Measurements from ENCODE around the gene MYLK4.

- no peak for TF ChIP-seq POLR2AphosphoS5 (IDR thresholded peaks at IDR 0.05; ENCODE audit: insufficient read depth, low read depth, low read length)
- TF ChIP-seq MAX (IDR thresholded peaks at IDR 0.05; ENCODE audit: insufficient read depth, insufficient read length) = no peak
- TF ChIP-seq EZH2 (IDR thresholded peaks at IDR 0.05; ENCODE audit: borderline replicate concordance, low read depth, low read length, severe bottlenecking) = no peak
These were observed 36.4 kb downstream of the MYLK4 start for GRCh38 chr6:2714111-2714895.
